Measurements from ENCODE around the gene EDN2. TPM values are rescaled to one million over a fixed set of nuclear protein-coding genes. Genes with fewer than 3 reads are reported as not detected.

Gene EDN2
- polyA plus RNA-seq, 1 donor from 2014 or later = not detected

GRCh38 chr1:41486371-41487125 is 2.1 kb upstream of the EDN2 start:
- no peaks in the 10 kb centered on the region for H3K36me3 ChIP-seq (ENCODE audit: insufficient read depth, low read length)
- no peak for TF ChIP-seq RAD21 (conservative IDR thresholded peaks at IDR 0.05)
- no peak for TF ChIP-seq CTCF (IDR thresholded peaks at IDR 0.05; ENCODE audit: poor library complexity, severe bottlenecking)
- TF ChIP-seq MXI1 (conservative IDR thresholded peaks at IDR 0.05; ENCODE audit: poor library complexity, severe bottlenecking) = no peak
- TF ChIP-seq EP300 (conservative IDR thresholded peaks at IDR 0.05; ENCODE audit: poor library complexity, severe bottlenecking) = no peak
- H3K27me3 ChIP-seq (ENCODE audit: insufficient read depth, low read depth, low read length) = peaks cover 15% of the 10 kb centered on the region
- no peaks in the 10 kb centered on the region for H4K20me1 ChIP-seq (ENCODE audit: insufficient read depth)
- H3K4me2 ChIP-seq (ENCODE audit: low read length) = no peak overlapping the region
- H3K4me3 ChIP-seq (ENCODE audit: low read length) = peak overlapping the region; percentile 35
- no peaks in the 10 kb centered on the region for H3K9me3 ChIP-seq (ENCODE audit: low read length)
- H3F3A ChIP-seq (ENCODE audit: insufficient read depth, low read length, poor library complexity, severe bottlenecking) = no peaks in the 10 kb centered on the region
- peak overlapping the region; percentile 35 for H2AFZ ChIP-seq (ENCODE audit: low read depth, low read length)
- peak overlapping the region; percentile 30 for H3K9ac ChIP-seq (ENCODE audit: low read length)
- no peaks in the 10 kb centered on the region for H3K9me2 ChIP-seq (ENCODE audit: insufficient read depth, low read length)
- H3K27ac ChIP-seq (ENCODE audit: low read length) = no peak overlapping the region
- H3K79me2 ChIP-seq (replicated peaks; ENCODE audit: insufficient read depth, low read length) = no peaks in the 10 kb centered on the region

- H3K79me2 ChIP-seq (replicated peaks; ENCODE audit: insufficient read depth, low read length) = no peaks in the 10 kb centered on the region
- H3K27me3 ChIP-seq (ENCODE audit: insufficient read depth, low read depth, low read length) = peaks cover 15% of the 10 kb centered on the region
- H3K9ac ChIP-seq (ENCODE audit: low read length) = no peak overlapping the region
- no peaks in the 10 kb centered on the region for H4K20me1 ChIP-seq (ENCODE audit: insufficient read depth)
- no peak overlapping the region for H3K4me3 ChIP-seq (ENCODE audit: low read length)
- no peaks in the 10 kb centered on the region for H3K9me2 ChIP-seq (ENCODE audit: insufficient read depth, low read length)
- H3K36me3 ChIP-seq (ENCODE audit: insufficient read depth, low read length) = no peaks in the 10 kb centered on the region
- TF ChIP-seq CTCF (IDR thresholded peaks at IDR 0.05; ENCODE audit: poor library complexity, severe bottlenecking) (no peak), RAD21 (conservative IDR thresholded peaks at IDR 0.05) (no peak), EP300 (conservative IDR thresholded peaks at IDR 0.05; ENCODE audit: poor library complexity, severe bottlenecking) (no peak), REST (IDR thresholded peaks at IDR 0.05; ENCODE audit: borderline replicate concordance) (no peak)
- no peak overlapping the region for H3K27ac ChIP-seq (ENCODE audit: low read length)
- H3K4me2 ChIP-seq (ENCODE audit: low read length) = no peak overlapping the region
- H3F3A ChIP-seq (ENCODE audit: insufficient read depth, low read length, poor library complexity, severe bottlenecking) = no peaks in the 10 kb centered on the region
- no peak overlapping the region for H2AFZ ChIP-seq (ENCODE audit: low read depth, low read length)
- no peaks in the 10 kb centered on the region for H3K9me3 ChIP-seq (ENCODE audit: low read length)
These were observed 1.5 kb upstream of the EDN2 start for GRCh38 chr1:41486053-41486370.
